ENCODE results near the gene ABHD5.

ABHD5 gene

GRCh38 chr3:43773273-43774094 lies 82.7 kb downstream of the ABHD5 start:
- TF ChIP-seq, protein P1, sequence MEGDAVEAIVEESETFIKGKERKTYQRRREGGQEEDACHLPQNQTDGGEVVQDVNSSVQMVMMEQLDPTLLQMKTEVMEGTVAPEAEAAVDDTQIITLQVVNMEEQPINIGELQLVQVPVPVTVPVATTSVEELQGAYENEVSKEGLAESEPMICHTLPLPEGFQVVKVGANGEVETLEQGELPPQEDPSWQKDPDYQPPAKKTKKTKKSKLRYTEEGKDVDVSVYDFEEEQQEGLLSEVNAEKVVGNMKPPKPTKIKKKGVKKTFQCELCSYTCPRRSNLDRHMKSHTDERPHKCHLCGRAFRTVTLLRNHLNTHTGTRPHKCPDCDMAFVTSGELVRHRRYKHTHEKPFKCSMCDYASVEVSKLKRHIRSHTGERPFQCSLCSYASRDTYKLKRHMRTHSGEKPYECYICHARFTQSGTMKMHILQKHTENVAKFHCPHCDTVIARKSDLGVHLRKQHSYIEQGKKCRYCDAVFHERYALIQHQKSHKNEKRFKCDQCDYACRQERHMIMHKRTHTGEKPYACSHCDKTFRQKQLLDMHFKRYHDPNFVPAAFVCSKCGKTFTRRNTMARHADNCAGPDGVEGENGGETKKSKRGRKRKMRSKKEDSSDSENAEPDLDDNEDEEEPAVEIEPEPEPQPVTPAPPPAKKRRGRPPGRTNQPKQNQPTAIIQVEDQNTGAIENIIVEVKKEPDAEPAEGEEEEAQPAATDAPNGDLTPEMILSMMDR (IDR thresholded peaks at IDR 0.05; ENCODE audit: extremely low read depth, missing control alignments) = no peak
- DNase-seq (ENCODE audit: low spot score) = no peak

DNA sequence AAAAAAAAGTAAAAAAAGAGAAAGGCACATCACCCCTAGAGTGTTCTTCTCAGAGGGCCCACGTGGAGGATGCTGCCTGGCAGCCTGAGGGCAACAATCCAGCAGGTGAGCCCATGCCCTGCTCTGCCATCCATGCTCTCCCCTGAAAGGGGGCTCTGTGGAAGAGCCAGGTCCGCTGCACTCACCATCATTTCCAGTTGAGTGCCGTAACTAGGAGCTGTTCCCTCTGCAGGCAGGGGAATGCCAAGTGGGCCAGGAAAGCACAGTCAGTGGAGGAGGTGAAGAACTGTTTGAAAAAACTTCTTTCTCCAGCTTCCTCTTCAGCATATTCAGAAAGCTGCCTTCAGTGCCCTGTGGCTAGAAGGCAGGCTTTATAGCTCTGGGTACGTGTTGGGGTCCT lies 84.1 kb downstream of the ABHD5 start:
- no peak for DNase-seq (ENCODE audit: low spot score)
- TF ChIP-seq, protein P1 (IDR thresholded peaks at IDR 0.05; ENCODE audit: extremely low read depth, missing control alignments) = no peak

- TF ChIP-seq, protein P1 (IDR thresholded peaks at IDR 0.05; ENCODE audit: extremely low read depth, missing control alignments) = no peak
- no peak for DNase-seq (ENCODE audit: low spot score)
Measured at GRCh38 chr3:43776101-43776500, 85.4 kb downstream of the ABHD5 start.

DNA sequence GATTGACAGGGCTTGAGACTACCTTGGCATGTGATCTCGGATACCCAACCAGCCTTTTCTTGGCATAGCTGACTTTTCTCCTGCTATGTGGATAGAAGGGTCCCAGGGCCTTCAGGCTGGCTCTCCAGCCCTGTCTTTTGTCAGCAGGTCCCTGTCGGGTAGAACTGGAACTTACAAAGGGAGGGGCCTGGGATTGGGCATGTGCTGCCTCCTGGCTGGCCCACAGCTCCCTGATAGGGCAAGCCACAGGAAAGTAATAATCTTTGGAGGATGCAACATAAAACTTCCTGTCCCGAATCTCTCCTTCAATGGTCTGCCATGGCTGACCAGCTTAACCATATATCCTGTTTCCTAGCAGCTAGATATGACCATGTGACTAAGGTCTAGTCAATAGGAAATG lies 89.1 kb downstream of the ABHD5 start:
- DNase-seq (ENCODE audit: low spot score) = no peak

DNA sequence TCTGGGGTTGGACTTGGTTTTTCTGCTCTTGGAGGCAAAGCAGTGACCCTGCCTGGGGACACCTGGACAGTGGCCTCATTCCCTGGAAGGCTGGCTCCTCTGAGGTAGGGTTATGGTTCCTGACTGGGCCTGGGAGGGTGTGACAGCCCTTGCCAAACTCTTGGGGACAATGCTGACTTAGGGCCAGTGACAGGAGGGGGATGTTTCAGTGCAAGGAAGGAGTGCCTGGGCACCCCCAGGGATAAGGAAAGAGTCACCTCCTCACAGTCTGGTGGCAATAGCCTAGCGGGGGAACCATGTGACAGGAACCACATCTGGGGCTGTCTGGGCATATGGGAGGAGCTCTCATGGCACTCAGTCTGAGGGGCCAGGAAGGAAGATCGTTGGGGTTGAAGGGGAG lies 91.8 kb downstream of the ABHD5 start:
- DNase-seq (ENCODE audit: low spot score) = no peak
- TF ChIP-seq, protein P1 (IDR thresholded peaks at IDR 0.05; ENCODE audit: extremely low read depth, missing control alignments) = no peak

More for the DNA sequence above, 89.1 kb downstream of the ABHD5 start:
- TF ChIP-seq, protein P1 (IDR thresholded peaks at IDR 0.05; ENCODE audit: extremely low read depth, missing control alignments) = no peak
